Measurements from ENCODE around the gene TCF25.
"Not testable (repeated sequence)": the region's sequence is repeated elsewhere in the genome, so short reads cannot be mapped to it uniquely, and the experiment has no call there.

TCF25 gene

DNA sequence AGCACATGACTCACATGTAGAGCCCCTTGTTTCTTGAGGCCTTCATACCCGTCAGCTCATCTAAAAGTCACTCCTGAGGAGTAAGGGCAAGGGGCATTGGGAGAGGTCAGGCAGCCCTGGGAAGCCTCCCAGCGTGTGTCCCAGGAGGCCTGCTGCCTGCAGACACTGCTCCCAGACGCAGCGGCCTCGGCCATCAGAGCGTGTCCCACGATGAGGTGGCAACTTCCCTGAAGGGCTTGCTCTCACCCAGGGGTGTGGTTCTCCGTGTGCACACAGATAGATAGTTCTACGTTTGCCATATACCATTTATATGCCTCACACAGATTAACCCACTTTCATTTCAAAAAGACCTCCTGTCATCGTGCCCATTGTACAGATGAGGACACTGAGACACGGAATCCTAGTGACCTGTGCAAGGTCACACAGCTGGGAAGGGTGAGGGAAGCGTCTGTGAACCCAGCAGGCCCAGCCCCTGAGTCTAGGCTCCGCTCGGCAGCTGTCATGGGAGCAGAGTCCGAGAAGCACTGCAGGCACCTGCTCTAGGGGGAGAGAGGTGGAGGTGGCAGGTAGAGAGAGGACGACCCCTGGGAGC is 58.0 kb downstream of the TCF25 start:
- Histone ChIP-seq H3K27me3 (ENCODE audit: insufficient read depth, low read depth) (peaks cover 71% of the 10 kb centered on the region), H3K79me2 (ENCODE audit: insufficient read depth, low read depth) (no peaks in the 10 kb centered on the region), H3K9ac (no peak overlapping the region), H4K20me1 (ENCODE audit: insufficient read depth) (no peaks in the 10 kb centered on the region), H3K4me3 (IDR thresholded peaks at IDR 0.05; ENCODE audit: insufficient read depth, low read depth, low read length) (no peak overlapping the region), H3K36me3 (ENCODE audit: insufficient read depth) (no peaks in the 10 kb centered on the region), H3K4me1 (ENCODE audit: low read depth, poor library complexity, severe bottlenecking) (peaks cover 5% of the 10 kb centered on the region), H3K27ac (no peak overlapping the region), H2AFZ (ENCODE audit: low read depth) (no peak overlapping the region), H3K4me2 (no peak overlapping the region)
- TF ChIP-seq, protein P1, sequence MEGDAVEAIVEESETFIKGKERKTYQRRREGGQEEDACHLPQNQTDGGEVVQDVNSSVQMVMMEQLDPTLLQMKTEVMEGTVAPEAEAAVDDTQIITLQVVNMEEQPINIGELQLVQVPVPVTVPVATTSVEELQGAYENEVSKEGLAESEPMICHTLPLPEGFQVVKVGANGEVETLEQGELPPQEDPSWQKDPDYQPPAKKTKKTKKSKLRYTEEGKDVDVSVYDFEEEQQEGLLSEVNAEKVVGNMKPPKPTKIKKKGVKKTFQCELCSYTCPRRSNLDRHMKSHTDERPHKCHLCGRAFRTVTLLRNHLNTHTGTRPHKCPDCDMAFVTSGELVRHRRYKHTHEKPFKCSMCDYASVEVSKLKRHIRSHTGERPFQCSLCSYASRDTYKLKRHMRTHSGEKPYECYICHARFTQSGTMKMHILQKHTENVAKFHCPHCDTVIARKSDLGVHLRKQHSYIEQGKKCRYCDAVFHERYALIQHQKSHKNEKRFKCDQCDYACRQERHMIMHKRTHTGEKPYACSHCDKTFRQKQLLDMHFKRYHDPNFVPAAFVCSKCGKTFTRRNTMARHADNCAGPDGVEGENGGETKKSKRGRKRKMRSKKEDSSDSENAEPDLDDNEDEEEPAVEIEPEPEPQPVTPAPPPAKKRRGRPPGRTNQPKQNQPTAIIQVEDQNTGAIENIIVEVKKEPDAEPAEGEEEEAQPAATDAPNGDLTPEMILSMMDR (conservative IDR thresholded peaks at IDR 0.05; ENCODE audit: low read depth, low read length), result no peak

DNA sequence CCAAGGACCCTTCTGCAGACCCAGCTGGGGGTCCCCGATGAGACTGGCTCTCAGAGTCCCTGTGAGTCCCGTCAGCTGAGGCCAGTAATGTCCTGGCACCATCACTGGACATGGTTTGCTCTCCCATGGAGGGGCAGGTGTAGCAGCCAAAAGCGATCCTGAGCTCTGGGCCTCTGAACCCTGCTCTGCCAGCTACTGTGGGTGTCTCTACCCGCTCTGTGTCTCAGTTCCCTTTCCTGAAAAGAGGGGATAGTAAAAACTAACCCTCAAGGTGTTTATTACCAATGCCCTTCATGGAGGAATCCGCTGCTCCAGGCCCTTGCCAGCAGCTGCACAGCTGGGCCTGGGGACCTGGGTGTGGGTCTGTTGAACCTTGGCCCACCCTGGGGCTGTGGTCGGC is 58.6 kb downstream of the TCF25 start:
- H2AFZ ChIP-seq (ENCODE audit: low read depth), result no peak overlapping the region
- no peak overlapping the region for H3K27ac ChIP-seq
- no peaks in the 10 kb centered on the region for H4K20me1 ChIP-seq (ENCODE audit: insufficient read depth)
- peaks cover 76% of the 10 kb centered on the region for H3K27me3 ChIP-seq (ENCODE audit: insufficient read depth, low read depth)
- H3K36me3 ChIP-seq (ENCODE audit: insufficient read depth), result no peaks in the 10 kb centered on the region
- no peaks in the 10 kb centered on the region for H3K4me1 ChIP-seq (ENCODE audit: low read depth, poor library complexity, severe bottlenecking)
- no peak overlapping the region for H3K4me2 ChIP-seq
- TF ChIP-seq, protein P1 (conservative IDR thresholded peaks at IDR 0.05; ENCODE audit: low read depth, low read length), result no peak
- no peak overlapping the region for H3K9ac ChIP-seq
- no peaks in the 10 kb centered on the region for H3K79me2 ChIP-seq (ENCODE audit: insufficient read depth, low read depth)
- H3K4me3 ChIP-seq (IDR thresholded peaks at IDR 0.05; ENCODE audit: insufficient read depth, low read depth, low read length), result no peak overlapping the region

DNA sequence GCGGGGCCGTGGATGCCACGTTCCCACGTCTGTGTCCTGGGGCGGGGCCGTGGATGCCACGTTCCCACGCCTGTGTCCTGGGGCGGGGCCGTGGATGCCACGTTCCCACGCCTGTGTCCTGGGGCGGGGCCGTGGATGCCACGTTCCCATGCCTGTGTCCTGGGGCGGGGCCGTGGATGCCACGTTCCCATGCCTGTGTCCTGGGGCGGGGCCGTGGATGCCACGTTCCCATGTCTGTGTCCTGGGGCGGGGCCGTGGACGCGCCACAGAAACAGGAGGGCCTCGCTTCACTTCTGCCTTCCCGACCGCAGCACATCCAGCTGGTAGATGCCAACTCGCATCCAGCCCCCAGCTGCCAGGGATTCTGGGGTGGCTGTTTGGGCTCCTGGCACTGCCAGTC is 60.6 kb downstream of the TCF25 start:
- not testable (repeated sequence) for H3K4me1 ChIP-seq (ENCODE audit: low read depth, poor library complexity, severe bottlenecking); H2AFZ ChIP-seq (ENCODE audit: low read depth); H3K9ac ChIP-seq; H3K4me3 ChIP-seq (IDR thresholded peaks at IDR 0.05; ENCODE audit: insufficient read depth, low read depth, low read length); H4K20me1 ChIP-seq (ENCODE audit: insufficient read depth); H3K4me2 ChIP-seq; H3K36me3 ChIP-seq (ENCODE audit: insufficient read depth); H3K27ac ChIP-seq; H3K79me2 ChIP-seq (ENCODE audit: insufficient read depth, low read depth)
- H3K27me3 ChIP-seq (ENCODE audit: insufficient read depth, low read depth), result peaks cover 81% of the 10 kb centered on the region

DNA sequence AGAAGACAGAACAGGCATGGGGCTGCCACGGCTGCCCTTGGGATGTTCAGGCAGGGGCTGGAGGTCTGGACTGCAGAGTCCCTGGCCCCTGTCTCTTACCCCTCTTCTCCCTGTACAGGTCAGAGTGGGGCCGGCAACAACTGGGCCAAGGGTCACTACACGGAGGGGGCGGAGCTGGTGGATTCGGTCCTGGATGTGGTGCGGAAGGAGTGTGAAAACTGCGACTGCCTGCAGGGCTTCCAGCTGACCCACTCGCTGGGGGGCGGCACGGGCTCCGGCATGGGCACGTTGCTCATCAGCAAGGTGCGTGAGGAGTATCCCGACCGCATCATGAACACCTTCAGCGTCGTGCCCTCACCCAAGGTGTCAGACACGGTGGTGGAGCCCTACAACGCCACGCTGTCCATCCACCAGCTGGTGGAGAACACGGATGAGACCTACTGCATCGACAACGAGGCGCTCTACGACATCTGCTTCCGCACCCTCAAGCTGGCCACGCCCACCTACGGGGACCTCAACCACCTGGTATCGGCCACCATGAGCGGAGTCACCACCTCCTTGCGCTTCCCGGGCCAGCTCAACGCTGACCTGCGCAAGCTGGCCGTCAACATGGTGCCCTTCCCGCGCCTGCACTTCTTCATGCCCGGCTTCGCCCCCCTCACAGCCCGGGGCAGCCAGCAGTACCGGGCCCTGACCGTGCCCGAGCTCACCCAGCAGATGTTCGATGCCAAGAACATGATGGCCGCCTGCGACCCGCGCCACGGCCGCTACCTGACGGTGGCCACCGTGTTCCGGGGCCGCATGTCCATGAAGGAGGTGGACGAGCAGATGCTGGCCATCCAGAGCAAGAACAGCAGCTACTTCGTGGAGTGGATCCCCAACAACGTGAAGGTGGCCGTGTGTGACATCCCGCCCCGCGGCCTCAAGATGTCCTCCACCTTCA is 61.5 kb downstream of the TCF25 start:
- H4K20me1 ChIP-seq (ENCODE audit: insufficient read depth), result no peaks in the 10 kb centered on the region
- H3K36me3 ChIP-seq (ENCODE audit: insufficient read depth), result no peaks in the 10 kb centered on the region
- H3K79me2 ChIP-seq (ENCODE audit: insufficient read depth, low read depth), result no peaks in the 10 kb centered on the region

DNA sequence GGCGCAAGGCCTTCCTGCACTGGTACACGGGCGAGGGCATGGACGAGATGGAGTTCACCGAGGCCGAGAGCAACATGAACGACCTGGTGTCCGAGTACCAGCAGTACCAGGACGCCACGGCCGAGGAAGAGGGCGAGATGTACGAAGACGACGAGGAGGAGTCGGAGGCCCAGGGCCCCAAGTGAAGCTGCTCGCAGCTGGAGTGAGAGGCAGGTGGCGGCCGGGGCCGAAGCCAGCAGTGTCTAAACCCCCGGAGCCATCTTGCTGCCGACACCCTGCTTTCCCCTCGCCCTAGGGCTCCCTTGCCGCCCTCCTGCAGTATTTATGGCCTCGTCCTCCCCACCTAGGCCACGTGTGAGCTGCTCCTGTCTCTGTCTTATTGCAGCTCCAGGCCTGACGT is 62.2 kb downstream of the TCF25 start:
- H4K20me1 ChIP-seq (ENCODE audit: insufficient read depth); H3K9ac ChIP-seq; H3K27ac ChIP-seq; H3K4me2 ChIP-seq; H3K4me1 ChIP-seq (ENCODE audit: low read depth, poor library complexity, severe bottlenecking); H3K79me2 ChIP-seq (ENCODE audit: insufficient read depth, low read depth); H2AFZ ChIP-seq (ENCODE audit: low read depth); H3K4me3 ChIP-seq (IDR thresholded peaks at IDR 0.05; ENCODE audit: insufficient read depth, low read depth, low read length); H3K36me3 ChIP-seq (ENCODE audit: insufficient read depth): not testable (repeated sequence)
- H3K27me3 ChIP-seq (ENCODE audit: insufficient read depth, low read depth), result peaks cover 86% of the 10 kb centered on the region

More for the DNA sequence above, 61.5 kb downstream of the TCF25 start:
- no peak overlapping the region for H3K4me3 ChIP-seq (IDR thresholded peaks at IDR 0.05; ENCODE audit: insufficient read depth, low read depth, low read length)
- H2AFZ ChIP-seq (ENCODE audit: low read depth), result no peak overlapping the region
- no peak overlapping the region for H3K27ac ChIP-seq
- peaks cover 86% of the 10 kb centered on the region for H3K27me3 ChIP-seq (ENCODE audit: insufficient read depth, low read depth)
- TF ChIP-seq, protein P1 (conservative IDR thresholded peaks at IDR 0.05; ENCODE audit: low read depth, low read length), result no peak
- no peak overlapping the region for H3K4me2 ChIP-seq
- no peaks in the 10 kb centered on the region for H3K4me1 ChIP-seq (ENCODE audit: low read depth, poor library complexity, severe bottlenecking)
- no peak overlapping the region for H3K9ac ChIP-seq
